ENCODE data around the gene S100A1.

The S100A1 gene

DNA sequence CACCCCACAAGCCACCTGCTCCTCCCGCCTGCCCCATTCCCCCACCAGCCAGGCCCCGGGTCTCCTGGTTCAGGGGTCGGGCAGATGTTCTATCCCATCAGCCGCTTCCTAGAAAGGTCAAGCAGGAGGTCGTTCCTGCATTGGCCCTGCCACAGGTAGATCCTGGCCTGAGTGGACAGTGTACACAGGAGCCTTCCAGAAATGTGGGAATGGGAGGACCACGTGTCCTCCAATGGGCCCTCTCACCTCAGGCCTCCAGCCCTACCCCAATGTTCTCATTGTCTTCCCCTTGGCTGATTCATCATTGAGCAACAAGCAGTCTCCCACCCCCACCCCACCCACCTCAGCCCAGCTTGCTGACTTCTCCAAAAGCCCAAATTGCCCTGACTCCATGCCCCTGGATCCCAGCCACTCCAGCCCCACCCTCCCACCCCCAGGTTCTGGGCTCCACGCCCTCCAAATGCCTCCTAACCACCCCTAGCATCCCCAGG lies 17.4 kb upstream of the S100A1 start:
- DNase-seq (ENCODE audit: low read depth) = no peak

DNA sequence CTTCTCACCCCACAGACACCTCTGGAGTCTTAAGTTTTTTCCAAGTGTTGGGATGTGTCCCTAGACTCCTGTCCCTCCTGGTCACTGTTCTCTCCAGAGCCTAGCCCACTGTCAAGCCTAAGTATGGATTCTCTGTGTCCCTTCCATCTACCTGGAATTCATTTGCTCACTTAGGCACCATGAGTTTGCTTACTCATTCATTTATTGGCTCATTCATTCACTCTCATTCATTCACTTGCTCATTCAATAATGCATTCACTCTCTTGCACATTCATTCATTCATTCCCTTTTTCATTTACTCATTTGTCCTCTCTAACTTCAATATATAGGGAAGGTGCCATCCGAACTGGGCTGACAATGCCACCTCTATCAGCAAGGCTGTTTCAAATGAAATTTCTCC lies 16.9 kb upstream of the S100A1 start:
- DNase-seq (ENCODE audit: low read depth) = no peak

DNA sequence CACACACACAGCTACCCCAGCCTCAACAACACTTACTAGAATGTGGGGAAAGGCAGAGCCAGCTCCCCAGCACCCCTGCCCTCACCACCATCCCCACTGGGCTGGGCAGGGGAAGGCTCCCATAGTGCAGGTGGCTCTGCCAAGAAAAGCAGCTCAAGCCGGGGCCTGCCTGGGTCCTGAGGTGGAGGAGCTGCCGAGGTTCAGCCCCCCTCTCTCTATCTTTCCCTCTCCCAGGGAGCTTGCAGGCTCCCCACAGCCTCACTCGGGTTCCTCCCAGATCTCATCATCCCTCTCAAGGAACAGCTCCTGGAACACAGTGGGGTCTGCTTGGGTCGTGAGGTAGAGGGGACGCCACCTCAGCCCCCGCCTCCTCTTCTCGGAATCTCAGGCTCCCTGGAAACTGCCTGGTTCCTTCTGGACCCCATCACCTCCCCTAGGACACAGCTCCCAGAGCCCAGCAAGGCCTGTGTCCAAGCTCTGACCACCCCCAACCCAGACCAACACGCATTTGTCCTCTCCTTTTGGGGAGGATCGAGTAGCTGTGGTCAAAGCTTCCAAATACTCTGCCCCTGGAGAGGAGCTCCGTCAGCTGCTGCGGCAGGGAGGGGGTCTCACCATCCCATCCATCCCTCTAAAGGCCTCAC lies 16.0 kb upstream of the S100A1 start:
- no peak for DNase-seq (ENCODE audit: low read depth)

DNA sequence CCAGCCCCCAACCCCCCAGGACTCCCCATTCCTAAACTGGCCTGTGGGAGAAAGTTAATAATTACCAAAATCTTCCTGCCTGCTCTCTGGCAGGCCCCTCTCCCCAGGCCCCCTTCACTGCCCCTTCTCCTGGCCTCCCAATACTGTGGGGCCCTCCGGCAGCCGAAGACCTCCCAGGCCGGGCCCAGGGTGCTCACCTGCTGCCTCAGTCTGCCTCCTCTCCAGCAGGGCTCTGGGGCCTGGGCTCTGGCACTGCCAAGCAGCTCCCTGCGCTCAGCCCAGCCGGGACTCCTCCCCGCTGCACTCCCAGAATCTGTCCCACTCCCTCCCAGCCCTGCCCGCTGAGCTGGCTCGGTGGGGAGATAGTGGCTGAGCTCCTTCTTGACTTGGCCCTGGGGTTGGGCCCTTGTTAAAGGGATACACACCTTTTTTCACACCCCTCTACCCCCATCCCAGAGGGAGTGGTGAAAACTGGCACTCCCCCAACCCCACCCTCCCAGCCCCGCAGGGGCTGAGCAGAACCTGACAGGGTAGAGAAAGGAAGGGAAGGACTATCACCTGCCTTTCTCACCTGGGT lies 15.4 kb upstream of the S100A1 start, which contains the start of gene S100A16:
Gene S100A16 (minus strand): TSS at position 383 of the 577 bp plus-strand sequence. CDS start 4,986 bp downstream, outside the sequence.
- DNase-seq (ENCODE audit: low read depth) = peak; percentile 74

DNA sequence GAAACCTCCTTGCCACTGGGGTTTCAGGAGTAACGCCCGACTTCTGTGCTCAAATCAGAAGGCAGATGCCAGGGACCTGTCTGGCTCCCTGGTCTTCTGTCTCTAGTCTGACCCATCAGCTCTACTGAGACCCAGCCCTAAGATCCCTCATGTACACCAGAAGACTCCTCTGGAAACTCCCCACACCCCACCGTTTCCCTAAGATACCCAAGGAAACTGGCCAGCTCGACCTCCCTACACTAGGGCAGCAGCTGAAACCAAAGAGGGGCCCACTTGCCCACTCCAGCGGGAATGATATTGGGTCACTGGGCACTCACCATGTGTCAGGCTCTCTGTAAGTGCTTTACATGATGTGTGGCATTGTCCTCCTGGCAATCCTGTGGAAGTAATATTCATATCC lies 14.8 kb upstream of the S100A1 start:
- DNase-seq (ENCODE audit: low read depth) = no peak

DNA sequence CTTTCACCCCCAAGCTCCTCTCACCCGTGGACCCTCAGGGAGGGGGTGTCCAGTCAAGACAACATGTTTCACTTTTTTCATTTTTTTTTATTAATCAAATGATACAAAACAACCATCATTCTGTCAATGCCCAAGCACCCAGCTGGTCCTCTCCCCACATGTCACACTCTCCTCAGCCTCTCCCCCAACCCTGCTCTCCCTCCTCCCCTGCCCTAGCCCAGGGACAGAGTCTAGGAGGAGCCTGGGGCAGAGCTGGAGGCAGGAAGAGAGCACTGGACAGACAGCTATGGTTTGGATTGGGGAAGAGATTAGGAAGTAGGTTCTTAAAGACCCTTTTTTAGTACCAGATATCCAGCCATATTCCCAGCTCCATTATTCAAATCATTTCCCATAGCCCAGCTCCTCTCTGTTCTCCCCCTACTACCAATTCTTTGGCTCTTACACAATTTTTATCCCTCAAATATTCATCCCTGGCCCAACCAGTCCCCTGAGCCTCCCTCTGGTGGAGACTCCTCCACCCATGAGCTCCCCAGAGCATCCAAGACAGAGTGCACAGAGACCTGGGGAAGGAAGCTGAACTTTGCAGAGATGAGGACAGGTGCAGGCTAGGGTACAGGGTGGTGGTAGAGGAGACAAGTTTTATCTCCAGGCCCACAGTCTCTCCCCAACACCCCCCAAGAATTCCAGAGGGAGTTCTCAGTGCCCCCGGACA lies 13.9 kb upstream of the S100A1 start:
- DNase-seq (ENCODE audit: low read depth) = no peak

DNA sequence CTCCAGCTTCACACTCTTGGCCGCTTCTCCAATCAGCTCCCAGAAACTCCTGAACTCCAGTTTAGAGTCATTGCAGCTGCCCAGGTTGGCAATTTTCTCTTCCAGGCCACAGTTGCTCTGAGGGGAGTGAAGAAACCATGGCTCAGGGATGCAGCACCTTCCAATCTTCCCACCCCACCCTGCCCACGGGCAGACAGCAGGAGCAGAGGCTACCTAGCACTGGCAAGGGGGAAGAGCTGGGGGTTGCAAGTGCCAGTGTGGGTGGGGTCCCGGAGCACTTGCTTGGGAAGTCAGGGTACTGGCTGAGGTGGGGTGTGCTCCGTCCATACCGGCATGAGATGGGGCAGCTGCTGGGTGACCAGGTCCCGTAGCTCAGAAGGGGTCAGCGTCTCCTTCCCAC lies 13.3 kb upstream of the S100A1 start:
- DNase-seq (ENCODE audit: low read depth) = no peak

DNA sequence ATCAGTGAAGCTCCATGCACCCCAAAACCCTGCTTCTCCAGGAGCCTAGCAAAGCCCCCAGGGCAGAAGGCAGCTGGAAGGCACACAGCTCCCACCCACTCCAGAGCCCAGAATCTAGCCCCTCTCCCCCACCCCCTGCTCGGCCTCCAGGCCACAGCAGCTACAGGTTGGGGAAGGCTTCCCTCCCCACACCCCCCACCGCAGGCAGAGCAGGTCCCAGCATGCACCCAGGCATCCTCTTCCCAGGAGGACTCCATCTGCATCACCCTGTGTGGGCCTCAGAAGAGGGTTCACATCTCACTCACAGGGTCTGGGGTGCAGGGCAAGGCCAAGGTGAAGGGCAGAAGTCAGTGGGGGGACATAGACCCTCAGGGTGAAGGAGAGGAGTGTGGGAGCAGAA lies 12.8 kb upstream of the S100A1 start:
- no peak for DNase-seq (ENCODE audit: low read depth)

DNA sequence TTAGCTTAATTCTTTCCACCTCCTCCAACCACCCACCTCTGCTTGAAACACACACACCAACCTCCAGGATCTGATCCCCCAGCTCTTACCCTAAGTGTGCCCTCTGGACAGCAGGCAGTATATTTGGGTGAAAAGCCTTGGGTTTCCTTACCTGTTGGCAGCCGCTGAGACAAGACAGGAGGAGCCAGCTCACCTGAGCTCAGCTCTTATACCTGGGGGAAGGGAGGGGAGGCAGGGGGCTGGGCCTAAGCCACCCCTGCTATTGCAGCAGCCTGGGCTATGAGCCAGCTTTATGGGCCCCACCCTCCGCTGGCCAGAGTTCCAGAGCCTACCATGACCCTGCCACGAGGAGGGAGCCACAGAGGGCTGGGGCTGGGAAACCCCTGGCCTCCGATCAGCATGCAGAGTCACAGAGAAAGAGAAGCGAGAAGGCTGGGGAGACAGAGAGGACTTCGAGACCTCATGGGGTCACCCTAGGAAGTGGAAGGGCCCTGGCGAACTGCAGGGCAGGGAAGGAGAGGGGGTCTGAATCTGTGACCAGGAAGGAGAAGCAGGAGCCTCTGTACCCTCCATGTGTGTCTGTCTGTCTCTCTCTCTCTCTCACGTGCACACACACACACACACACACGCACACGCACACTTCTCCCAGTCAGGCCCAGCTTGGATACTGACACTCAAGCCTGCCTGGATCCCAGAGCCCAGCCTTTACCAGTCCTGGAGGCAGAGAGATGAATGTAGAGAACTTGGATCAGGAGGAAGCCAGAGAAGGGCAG lies 11.9 kb upstream of the S100A1 start, which contains the start of gene S100A14:
Gene S100A14 (minus strand): TSS at position 182 of the 773 bp plus-strand sequence. CDS start 467 bp downstream, outside the sequence.
- no peak for DNase-seq (ENCODE audit: low read depth)

DNA sequence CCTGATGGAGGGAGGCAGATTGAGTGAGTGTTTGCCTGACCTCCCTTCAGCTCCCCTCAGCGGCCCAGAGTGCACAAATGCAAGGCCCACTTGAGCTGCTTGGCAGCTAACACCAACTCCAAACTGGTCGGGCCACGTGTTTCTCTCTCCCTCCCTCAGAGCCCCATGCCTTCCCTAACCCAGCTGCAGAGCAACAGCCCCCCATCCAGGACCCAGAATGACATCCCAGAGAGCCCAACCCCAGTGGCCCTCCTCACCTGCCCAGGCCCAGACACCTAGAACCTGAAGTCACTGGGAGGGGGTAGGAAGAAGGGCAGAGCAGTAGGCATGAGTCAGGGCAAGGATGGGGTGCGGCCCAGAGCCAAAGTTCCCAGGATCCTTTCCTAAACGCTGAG lies 11.3 kb upstream of the S100A1 start:
- DNase-seq (ENCODE audit: low read depth) = no peak

DNA sequence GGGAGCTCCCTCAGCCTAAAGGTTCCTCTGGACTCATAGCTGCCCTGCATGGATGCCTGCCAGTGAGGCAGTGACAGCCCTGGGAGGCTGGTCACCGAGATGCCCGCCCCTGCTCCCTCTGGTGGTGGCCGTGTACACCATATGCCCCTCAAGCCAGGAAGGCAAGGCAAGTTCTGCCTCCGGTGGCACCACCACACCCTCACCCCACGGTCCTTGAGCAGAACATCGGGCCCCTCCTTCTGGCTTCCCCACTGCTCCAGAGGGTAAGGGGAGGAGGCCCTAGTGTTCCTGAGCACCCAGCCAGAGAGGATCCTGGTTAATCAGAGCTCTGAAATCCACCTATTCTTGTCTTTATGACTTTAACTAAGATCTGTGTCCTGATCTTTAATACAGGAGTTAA lies 10.6 kb upstream of the S100A1 start:
- DNase-seq (ENCODE audit: low read depth) = peak; percentile 53

DNA sequence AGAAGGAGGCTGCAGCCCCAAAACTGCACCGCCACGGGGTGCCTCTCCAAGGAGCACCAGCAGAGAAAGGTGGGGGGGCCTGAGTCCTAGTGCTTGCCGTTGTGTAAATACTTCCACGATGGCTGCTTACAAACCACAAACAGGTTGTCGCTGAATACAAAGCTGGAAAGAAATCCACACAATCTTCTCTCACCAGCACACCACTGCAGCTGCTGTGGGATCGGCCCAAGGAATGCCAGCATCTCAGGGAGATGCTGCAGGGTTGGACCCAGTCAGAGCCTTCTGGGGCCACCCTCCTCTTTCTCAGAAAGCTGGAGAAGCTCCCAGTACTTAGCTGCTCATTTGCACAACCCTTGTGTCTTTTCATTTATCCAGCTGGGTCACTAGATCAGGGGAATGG lies 9.1 kb upstream of the S100A1 start:
- no peak for DNase-seq (ENCODE audit: low read depth)

DNA sequence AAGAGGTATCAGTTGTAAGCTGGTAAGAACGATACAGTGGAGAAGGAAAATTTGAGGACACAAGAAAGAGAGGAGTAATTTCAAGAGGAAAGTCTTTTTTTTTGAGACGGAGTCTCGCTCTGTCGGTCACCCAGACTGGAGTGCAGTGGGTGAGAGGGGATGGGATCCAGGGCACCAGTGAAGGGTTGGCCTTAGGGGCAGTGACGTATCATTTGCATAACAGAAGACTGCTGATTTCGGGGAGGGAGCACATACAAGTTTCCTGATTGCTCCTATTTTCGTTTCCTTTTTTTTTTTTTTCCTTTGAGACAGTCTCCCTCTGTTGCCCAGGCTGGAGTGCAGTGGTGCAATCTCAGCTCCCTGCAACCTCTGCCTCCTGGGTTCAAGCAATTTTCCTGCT lies 5.1 kb upstream of the S100A1 start:
- DNase-seq (ENCODE audit: low read depth) = no peak

DNA sequence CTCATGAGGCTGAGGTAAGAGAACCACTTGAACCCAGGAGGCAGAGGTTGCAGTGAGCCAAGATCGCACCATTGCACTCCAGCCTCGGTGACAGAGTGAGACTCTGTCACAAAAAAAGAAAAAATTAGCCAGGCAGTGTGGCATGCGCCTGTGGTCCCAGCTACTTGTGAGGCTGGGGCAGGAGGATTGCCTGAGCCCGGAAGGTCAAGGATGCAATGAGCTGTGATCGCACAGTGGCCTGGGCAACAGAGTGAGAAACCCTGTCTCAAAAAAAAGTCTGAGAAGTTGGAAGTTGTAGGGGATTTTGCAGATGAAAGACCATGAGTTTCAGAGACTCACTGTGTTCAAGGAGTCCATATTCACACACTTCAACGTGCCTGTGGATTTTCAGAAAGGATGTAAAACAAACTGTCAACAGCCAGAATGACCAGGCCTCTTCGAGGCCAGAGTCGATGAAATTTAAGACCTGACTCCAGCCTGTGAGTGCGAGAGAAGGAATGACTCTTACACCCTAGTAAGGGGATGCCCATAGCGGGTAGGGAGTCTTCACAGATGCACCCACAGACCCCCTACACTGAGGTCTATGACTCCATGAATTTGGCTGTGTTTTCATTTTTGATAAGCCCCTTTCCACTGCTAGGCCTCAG lies 3.1 kb upstream of the S100A1 start:
- no peak for DNase-seq (ENCODE audit: low read depth)

DNA sequence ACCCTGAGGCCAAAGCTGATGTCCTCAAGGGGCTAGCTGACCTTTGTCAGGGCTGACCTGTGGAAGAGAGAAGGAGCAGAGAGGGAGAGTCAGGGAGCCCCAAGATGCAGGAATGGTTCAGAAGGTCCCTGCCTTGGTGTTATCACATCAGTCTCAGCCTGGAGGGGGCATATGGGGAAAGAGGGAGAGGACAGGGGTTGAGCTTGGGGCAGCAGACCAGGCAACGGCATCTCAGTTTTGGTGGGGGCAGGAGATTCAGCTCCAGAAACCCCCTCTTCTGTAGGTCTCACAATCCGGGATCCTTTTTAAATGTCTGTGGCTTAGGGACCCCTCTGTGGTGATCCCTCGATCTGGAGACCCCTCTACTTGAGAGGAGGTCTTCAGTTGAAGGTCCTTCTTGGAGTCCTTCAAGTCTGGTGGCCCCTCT lies 1.7 kb upstream of the S100A1 start:
- no peak for DNase-seq (ENCODE audit: low read depth)

DNA sequence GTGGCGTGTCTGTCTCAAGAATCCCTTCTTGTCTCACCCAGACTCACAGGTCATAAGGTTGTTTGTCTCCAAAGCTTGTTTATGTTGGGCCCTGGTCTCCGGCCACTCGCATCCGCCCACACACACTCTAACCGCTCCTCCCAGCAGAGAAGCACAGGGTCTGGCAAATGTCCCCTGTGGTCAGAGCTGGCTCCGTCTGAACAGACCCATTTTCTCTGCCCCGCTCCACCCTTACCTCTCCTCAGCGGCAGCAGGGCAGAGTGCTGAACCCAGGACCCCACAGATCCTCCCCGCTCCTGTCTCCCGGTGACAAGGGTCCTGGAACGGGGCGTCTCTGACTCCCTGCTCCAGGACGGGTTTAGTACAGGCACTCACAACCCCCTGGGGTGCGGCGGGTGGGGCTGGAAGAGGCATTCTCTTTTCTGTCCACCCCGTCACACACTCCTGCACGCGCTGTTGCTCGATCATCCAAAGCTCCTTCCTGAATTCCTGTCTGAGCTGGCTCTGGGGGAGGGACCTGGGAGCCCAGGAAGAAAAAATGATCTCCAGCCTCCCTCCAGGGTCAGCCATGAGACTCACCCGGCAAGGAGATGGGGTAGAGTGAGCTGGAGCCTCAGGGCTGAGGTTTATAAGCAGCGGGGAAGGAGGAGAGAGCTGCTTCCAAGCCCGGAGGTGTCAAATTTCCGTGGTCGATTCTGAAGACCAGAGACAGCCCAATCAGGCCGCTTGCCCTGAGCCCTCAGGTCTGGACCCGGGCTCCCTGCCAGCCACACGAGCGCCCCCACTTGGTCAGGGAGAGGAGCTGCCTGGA lies 1.1 kb upstream of the S100A1 start, which contains the start of gene S100A13:
Gene S100A13 (minus strand): TSS at position 602 of the 811 bp plus-strand sequence. CDS start 1,033 bp downstream, outside the sequence.
- DNase-seq (ENCODE audit: low read depth) = peak; percentile 89

DNA sequence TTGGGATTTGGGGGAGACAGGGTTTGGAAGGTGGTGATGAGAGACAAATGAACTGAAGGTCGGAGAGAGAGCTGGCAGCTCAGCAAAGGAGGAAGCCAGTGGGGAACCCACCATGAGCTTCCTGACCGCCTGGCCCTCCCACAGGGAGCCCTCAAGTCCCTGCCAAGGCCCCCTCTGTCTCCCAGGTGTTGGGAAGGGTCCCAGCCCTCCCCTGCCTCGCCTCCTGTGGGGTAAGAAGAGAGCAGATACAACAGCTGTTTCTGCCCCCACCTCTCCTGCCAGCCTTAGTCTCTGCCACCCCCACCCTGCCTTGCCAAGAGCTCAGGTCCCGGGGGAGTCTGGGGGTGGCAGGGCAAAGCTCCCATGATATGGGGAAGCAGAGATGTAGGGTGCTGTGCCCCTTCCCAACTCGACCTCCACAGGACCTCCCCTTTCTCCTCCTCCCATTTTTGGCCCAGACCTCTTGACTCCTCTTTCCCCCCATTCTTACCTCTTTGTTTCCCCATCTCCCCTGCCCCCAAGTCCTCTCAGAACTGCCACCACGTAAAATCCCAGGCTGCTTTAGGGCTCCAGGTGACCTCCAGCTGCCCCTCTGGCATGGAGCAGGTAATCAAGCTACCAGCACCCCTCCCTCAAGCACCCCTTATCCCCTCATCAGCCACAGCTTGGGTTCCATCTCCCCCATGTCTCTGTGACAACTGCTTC lies 556 bp downstream of the S100A1 start:
- no peak for DNase-seq (ENCODE audit: low read depth)

DNA sequence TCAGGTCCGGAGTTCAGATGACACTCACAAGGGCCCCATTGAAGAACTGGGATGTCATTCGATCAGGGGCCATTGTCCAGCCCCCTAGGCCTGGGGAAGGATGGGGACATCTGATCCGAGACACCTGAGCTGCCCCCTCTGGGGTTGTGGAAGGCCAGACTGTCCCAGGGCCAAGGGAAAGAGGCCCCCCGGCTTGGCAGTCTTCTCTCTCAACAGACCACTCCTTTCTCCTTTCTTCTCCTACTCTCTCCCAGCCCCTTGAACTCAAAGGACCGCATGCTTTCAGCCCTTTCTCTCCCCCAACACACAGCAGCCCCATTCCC lies 1.1 kb downstream of the S100A1 start:
- no peak for DNase-seq (ENCODE audit: low read depth)

DNA sequence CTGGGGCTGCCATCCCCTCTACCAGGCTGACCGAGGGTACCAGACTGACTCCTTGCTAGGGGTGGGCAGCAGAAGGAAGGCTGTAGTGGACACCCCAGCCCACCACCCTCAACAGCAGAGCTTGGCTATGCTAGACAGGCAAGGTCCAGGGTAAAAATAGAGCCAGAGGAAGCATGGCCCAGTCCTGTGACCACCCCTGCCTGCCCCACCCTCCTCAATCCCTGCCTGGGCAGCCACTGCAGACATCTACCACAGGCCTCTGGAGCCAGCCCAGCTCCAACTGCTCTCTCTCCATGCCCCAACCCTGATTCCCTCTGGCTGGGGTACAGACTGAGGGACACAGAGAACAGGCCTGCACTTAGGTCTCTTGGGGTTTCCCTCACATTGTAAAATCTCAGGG lies 1.7 kb downstream of the S100A1 start:
- no peak for DNase-seq (ENCODE audit: low read depth)

DNA sequence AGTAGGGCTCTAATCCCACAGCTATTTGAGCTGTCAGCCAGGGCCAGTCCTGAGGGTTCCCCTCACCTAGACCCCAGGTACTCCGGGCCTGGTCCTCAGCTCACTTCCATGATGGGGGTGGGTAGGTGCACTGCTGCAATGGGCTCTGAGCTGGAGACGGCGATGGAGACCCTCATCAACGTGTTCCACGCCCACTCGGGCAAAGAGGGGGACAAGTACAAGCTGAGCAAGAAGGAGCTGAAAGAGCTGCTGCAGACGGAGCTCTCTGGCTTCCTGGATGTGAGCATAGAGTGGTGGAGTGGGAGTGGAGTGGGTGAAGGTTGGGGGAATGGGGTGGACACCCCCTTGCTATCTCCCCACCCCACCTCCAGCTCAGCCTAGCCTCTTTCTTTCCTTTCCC lies 2.1 kb downstream of the S100A1 start:
- DNase-seq (ENCODE audit: low read depth) = no peak

Data from fibroblast of gingiva (primary cell).